HG02840 (cell line): ENCODE data around the gene IL24.
"Not testable (repeated sequence)": the region's sequence is repeated elsewhere in the genome, so short reads cannot be mapped to it uniquely, and the experiment has no call there.

Source experiments
- ATAC-seq: cut with Tn5 transposase; IDR thresholded peaks from one replicate; pipeline ENCODE4 v1.9.1; 2021; ENCODE audit warnings: mild to moderate bottlenecking, moderate library complexity, moderate number of reproducible peaks; ENCODE audit not compliant: unreplicated experiment, low FRiP score

The IL24 gene

GRCh38 chr1:206897175-206897574, at the start of gene IL24:
Gene IL24 (plus strand): TSS chr1:206897443. CDS start chr1:206897833, 390 bp downstream.
- ATAC-seq, result no peak

DNA sequence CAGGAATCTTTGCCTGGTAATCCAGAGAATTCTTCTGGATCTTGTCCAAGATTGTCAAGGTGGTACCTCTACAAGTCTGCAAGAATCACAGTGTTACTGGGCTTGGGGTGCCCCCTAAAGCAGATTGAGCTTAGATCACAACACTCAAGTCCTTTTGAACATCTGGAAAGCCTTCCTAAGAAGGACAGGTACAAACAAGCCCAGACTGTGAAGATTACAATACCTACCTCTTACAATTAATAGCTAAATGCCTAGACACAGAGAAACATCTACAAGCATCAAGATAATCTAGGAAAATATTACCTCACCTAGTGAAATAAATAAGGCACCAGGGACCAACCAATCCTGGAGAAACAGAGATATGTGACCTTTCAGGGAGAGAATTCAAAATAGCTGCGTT, 49.3 kb upstream of the IL24 start:
- ATAC-seq, result no peak

DNA sequence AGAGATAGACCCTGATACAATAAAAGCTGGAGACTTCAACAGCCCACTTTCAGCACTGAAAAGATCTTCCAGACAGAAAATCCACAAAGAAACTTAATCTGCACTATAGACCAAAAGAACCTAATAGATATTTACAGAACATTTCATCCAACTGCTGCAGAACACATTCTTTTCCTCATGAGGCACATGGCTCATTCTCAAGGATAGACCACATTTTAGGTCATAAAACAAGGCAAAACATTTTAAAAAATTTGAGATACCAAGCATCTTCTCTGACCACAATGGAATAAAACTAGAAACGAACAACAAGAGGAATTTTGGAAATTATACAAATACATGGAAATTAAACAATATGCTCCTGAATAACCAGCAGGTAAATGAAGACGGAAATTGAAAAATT, 46.8 kb upstream of the IL24 start:
- ATAC-seq, result no peak

DNA sequence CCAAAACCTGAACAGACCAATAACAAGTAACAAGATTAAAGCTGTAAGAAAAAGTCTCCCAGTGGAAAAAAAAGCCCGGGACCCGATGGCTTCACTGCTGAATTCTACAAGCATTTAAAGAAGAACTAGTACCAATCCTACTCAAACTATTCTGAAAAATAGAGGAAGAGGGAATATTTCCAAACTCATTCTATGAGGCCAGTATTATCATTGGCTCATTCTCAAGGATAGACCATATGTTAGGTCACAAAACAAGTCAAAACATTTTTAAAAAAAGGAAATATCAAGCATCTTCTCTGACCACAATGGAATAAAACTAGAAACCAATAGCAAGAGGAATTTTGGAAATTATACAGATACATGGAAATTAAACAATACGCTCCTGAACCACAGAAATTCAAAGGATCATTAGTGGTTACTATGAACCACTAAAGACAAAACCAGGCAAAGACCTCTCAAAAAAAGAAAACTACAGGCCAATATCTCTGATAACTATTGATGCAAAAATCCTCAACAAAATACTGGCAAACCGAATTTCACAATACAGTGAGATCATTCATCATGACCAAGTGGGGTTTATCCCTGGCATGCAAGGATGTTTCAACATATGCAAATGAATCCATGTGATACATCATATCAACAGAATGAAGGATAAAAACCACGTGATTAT, 45.8 kb upstream of the IL24 start:
- ATAC-seq, result no peak

- ATAC-seq, result not testable (repeated sequence)
These were observed 44.6 kb upstream of the IL24 start for GRCh38 chr1:206852662-206853061.

GRCh38 chr1:206853696-206854095, 43.5 kb upstream of the IL24 start:
- not testable (repeated sequence) for ATAC-seq

DNA sequence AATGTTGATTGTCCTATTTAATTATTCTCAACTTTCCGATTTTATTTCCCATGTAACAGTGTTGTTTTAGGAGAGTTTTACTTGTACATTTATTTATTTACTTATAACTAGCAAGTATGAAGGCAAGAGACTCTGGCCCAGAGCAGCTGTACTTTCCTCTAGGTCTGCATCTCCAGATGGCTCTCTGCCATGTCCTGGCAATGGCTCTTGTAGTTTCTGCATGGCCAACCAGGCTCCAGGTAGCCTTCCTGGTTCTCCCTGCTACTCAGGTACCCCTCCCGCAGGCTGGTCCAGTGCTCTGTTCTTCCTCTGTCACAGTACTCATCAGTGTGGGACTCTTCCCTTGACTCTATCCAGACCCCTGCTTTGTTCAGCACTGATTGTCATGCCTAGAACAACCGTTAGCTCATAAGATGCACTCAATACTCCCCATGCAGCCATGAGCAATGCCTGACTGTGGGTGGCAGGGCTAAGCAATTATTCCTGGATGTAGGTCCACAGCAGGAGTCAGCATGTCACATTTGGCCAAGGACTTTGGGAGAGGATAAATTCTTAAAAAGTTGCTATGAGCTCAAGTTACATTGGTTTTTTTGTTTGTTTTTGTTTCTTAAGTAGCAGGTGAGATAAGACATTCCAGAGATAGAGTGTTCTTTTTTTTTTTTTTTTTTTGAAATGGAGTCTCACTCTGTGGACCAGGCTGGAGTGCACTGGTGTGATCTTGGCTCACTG, 42.7 kb upstream of the IL24 start:
- ATAC-seq, result no peak

DNA sequence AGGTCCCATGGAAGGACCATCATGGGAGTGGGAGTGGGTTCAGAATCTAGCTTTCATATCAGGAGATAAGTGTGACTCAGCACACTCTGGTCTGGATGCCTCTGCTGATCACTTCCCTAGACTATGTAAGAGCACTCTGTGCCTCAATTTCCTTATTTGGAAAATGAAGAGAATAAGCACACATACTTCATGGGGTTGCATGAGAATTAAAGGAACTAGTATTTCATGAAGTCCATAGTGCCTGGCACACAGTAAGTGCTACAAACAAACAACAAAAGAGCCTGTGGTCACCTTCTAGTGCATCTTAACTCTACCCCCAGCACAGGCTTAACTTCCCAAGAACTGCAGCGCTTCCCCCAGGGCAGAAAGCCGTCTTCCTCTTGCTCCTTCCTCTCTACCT, 41.4 kb upstream of the IL24 start:
- ATAC-seq, result no peak

GRCh38 chr1:206856674-206857464, 40.4 kb upstream of the IL24 start:
- no peak for ATAC-seq

DNA sequence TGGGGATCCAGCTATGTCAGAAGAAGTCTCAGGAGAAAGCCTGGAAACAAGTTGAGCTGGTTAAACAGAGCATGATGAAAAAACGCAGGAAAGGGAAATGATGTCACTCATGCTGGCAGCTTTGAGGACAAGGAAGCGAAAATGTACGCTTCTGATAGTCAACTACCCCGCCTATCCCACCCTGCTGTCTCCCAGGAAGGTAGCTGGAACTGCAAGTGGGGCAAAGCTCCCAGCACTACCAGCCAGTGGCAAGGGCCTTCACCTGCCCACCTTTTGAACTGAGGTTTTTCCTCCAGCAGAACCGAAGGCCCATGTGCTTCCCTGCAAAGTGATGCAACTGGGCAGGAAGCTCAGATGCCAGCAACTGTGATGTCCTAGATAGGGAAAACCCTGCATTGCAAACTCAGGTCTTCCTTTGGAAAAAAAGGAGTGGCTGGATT, 38.1 kb upstream of the IL24 start:
- ATAC-seq, result no peak

- ATAC-seq, result no peak
These were observed 37.1 kb upstream of the IL24 start for GRCh38 chr1:206860165-206860564.

GRCh38 chr1:206863266-206863665, 34.0 kb upstream of the IL24 start:
- ATAC-seq, result no peak

DNA sequence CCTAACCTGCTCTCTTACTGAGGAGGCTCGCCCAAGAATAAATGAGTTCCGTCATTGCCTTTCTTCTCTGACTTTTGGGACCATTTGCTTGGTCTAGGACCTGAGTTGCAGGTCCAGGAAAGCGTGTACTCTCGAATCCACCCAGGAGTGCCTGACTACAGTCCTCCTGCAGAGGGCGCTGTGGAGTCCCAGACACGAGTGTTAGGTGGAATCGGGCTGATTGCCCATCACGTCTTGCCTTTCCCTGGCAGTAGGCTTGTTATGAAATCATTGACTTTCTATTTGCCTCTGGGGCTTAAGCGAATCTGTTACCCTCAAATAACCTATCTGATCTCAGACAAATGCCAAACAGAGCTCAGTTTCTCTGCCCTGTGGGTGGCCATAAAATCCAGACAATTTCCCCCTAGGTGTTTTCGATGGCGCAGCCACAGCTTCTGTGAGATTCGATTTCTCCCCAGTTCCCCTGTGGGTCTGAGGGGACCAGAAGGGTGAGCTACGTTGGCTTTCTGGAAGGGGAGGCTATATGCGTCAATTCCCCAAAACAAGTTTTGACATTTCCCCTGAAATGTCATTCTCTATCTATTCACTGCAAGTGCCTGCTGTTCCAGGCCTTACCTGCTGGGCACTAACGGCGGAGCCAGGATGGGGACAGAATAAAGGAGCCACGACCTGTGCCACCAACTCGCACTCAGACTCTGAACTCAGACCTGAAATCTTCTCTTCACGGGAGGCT, 32.1 kb upstream of the IL24 start, which contains the start of gene IL20:
TSS of gene IL20 (plus strand) at position 685 of the 733 bp plus-strand sequence. CDS start 230 bp downstream, outside the sequence.
- ATAC-seq, result no peak

DNA sequence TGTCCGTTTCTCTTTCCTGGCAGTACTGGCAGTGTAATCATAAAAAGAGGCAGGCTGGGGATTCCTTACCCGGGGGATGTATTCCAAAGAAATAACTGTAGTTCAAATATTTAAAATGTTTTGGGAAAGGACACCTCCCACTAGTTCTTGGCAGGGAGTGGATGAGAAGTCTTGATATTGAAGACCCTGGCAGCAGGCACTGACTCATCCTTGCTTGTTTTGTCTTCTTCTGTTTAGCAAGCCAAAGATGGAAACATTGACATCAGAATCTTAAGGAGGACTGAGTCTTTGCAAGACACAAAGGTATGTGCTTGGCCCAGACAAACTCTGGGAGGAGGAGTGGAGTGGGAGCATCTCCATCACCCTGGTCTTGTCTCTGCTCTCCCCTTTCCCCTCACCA, 31.2 kb upstream of the IL24 start:
- no peak for ATAC-seq

GRCh38 chr1:206867239-206867638, 30.0 kb upstream of the IL24 start:
- ATAC-seq, result no peak

DNA sequence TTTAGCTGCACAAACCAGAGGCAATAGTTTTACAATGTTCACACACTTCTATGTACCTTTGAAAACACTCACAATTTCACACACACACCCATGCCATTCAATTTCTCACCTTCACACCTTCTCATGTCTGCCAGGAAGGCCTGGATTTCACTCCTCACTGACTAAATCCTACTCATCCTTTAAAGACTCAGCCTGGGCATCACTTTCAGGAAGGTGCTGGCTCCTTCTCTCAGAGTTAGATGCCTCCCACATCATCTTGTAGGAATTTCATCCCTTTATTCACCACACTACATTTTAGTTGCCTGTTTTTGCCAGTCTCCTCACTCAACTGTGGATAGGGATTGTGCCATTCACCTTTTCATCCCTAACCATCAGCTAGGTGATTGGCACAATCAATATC, 29.5 kb upstream of the IL24 start:
- no peak for ATAC-seq

DNA sequence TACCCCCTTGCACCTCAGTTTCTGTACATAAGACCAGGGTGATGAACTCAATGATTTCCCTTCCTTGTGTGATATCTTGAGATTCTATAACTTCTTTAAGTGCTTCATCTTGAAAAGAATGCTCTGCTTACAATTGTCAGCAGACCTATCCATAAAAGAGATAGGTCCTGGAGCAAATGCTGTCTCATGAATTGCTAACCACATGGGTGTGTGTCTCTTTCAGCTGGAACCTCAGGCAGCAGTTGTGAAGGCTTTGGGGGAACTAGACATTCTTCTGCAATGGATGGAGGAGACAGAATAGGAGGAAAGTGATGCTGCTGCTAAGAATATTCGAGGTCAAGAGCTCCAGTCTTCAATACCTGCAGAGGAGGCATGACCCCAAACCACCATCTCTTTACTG, 29.0 kb upstream of the IL24 start:
- ATAC-seq, result no peak

- ATAC-seq, result no peak
These were observed 25.1 kb upstream of the IL24 start for GRCh38 chr1:206872139-206872538.

- no peak for ATAC-seq
These were observed 23.5 kb upstream of the IL24 start for GRCh38 chr1:206873603-206874188.

- no peak for ATAC-seq
These were observed 21.4 kb upstream of the IL24 start for GRCh38 chr1:206875752-206876377.
